Stimulated activated CD8-positive, alpha-beta memory T cell treated with anti-CD3 and anti-CD28 coated beads, Interleukin-4, amount 100 ng/mL, for 24 hours (primary cell): ENCODE data around the gene CRYBA2.

Experiments
- DNase-seq: peaks from one replicate; pipeline ENCODE4 v3.0.0-alpha.2; 2020; ENCODE audit warnings: low read depth

The CRYBA2 gene

DNA sequence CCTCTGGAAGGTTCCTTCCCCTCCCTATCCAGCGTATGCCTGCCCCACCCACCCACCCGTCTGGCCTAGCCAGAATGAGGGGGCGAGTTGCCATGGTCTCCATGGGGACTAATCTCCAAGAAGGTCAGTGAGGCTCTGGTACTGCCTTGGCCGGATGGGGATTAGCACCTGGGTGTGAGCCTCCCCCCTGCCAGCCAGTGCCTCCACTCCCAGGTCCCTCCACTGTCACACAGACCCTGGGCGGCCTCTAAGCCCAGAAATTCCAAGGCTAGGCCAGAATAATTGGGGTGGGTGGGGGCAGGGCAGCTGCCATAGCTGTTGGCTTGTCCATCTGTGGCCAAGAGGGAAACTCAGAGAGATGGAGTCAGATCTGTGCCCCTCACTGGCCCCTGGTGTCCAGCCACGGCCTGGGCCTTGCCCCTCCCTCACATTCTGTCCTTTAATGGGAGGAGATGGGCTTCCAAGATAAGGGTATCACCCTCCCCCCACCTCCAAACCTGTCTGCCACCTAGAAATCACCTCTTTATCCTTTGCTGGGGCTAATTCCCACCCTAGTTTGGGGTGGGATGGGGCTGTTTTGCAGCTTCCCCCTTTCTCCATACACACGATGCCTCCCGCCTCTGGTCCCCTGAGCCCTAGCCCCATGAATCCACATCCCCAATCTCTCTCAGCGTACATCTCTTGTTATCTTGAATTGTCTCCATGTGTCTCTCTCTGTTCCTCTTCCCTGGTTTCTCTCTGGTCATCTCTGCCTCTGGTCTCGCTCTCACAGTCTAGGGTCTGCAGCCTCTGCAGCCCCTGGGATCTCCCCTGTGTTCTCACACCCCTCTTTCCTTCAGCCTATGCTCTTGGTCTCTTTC lies 6.0 kb upstream of the CRYBA2 start:
- no peak for DNase-seq

DNA sequence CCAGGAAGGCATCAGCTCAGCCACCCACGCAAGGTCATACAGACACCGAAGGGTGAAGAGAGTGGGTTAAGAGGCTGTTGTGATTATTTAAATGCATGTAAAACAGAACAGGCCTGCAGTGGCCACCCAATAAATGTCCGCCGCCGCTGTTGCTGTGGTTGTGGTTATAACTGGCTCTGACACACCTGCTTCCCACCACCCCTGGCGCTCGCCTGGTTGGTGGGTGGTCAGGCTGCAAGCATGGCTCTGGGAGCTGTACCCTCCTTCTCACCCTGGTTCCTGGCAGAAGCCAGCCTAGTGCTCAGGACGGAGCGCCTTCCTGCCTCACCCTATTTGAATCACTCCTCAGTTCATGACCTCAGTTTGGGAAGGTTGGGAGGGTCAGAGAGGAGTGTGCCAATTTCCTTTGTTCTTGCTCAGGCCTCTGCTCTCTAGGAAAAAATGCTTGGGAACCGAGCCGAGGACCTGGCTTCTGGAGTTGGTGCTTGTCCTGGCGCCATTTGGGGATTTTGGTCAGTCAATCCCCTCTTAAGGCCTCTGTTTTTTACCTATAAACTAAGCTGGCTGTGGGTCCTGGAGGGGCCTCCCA lies 5.3 kb upstream of the CRYBA2 start:
- no peak for DNase-seq

DNA sequence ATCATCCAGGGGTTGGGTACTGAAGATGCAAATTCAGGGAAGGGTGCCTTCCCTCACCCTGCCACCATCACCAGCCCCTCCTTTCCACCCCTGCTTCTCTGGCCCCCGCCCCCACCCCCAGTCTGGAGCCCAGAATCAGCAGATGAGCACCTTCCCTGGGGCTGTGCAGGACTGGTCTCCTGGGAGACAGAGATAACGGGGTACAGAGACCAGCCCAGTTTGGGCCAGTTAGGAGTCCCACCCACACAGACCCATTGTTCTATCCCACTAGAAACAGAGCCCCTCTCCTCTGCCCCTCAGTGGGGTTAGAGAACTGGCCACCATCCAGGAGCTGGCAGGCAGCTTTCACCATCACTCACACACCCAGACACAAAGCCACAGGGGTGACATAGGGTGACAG lies 4.5 kb upstream of the CRYBA2 start:
- DNase-seq = no peak

DNA sequence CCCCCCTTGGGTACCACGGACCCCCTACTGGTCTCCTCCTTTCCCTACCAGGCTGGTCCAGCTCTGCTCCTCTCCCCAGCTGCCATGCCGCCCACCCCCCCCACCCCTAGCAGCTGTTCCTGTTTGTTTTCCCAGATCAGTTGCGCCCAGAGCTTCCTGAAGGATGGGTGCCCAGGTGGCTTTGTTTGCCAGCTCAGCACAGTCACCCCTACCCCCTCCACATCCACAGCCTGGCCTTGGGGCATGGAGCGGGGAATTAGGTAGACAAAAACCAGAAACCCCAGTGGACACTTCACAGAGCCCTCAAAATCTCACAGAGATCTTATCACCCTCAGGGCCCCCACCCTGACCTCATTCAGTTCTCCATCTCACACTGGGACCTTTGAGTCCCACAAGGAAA lies 3.7 kb upstream of the CRYBA2 start:
- no peak for DNase-seq

DNA sequence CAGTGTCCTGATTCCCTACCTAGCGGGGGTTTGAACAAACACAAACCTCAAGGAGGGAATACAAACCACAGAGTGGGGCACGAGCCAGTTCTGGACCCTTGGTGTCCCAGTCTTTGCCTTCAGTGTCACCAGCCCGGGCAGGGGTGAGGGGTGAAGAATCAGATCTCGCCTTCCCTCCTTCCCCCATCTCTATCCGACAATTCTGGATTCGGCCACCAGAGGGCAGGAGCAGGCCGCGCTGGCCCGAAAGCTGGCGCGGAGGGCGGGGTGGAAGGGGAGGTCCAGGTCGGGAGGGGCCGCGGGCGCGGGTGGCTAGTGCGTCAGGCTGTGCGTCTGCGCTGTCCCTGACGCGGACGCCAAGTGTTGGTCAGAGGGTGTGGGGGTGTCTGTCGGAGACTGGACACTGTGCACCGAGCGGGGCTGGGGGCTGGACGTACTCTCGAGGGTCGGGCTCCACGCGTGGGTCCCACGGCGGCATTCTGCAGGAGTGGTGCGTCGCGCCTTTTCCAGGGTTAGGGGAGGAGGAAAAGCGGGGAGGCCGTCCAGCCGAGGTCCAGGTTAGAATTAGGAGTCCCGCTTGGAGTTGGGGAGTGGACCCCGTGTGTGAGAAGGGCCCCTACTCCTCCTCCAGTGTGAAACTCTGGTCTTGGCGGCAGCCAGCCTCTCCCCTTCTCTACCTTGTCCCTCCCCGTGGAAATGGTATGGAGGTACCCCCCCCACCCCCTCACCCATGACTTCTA lies 2.9 kb upstream of the CRYBA2 start:
- peak; percentile 72 for DNase-seq

DNA sequence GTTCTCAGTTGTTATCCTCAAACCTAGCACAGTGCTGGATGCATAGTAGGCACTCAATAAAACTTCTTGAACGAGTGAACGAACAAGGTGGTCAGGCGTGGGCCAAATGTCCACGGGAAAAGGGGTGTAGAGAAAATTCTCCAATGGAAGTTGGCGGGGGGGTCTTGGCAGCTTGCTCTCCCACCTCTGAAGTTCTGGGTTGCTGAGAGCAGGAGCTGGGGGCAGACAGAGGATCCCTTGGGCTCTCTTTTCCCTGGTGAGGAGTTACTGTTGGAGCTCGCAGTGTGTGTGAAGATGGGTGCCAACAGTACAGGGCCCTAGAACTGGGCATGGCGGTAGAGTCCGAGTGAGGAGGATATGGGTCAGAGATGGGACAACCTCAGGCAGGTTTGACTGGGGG lies 2.3 kb upstream of the CRYBA2 start:
- DNase-seq = no peak

DNA sequence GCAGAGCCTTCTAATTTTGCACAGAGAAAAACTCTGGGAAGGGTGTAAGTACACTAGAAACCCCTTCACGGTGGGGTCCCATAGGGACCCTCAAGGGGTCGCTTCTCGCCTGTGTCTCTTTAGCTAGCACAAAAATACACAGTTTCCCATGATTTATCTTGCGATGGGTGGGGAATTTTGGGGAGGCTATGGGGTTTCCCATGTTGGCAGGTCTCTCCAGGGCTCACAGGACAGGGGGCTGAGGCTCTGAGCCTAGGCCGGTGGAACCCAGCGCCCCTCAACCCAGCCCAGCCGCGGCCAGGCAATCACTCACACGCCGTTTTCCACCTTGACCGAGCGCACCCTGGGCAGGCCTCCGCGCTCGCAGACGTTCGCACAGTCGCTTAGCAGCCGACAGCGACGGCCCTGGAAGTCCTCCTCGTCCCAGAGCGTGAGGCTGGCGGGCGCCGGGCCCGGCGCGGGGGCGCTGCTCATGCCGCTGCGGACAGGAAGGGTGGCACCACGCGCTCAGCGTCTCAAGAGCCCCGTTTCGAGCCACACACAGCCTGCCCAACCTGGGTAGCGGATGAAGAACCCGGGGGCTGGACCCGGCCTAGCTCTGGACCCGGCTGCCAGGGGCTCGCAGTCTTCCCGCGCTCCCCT lies 398 bp downstream of the CRYBA2 start:
- DNase-seq = no peak

DNA sequence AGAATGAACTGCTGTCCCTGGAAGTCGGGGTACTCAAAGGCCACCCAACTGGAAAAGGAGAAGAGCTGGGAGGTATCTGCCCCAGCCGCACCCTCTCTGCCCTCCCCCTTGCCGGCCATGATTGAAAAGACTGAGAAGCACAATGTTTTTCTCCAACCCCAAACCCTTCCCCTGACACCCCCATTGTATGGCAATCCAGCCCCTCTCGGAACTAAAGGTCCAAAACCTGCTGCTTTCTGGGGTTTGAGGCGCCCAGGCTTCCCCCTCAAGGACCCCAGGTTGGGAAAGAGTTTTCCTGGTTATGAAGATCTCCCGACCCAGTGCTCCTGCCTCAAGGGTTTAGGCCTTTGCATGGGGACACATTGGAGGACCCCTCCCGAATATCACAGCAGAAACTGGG lies 1.0 kb downstream of the CRYBA2 start:
- no peak for DNase-seq

DNA sequence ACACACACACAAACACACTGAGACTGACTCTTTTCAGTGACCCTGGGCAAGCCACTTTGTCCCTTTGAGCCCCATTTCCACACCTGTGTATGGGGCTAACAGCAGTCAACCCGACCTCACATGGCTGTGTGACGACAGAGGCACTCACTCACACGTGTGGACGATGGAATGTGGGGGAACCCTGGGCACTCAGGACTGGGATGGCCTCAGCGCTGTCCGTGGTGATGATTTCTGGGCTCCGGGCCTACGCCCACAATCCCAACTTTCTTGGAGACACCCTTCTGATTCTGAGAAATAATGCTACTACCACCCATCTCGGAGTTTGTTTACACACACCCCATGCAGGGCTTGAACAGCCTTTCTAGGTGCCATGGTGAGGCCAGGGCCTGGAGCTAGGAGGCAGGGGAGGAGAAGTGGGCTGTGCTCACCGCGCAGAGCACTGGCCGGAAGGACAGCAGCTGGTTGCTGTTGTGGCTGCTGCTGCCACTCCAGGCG lies 1.5 kb downstream of the CRYBA2 start:
- no peak for DNase-seq

DNA sequence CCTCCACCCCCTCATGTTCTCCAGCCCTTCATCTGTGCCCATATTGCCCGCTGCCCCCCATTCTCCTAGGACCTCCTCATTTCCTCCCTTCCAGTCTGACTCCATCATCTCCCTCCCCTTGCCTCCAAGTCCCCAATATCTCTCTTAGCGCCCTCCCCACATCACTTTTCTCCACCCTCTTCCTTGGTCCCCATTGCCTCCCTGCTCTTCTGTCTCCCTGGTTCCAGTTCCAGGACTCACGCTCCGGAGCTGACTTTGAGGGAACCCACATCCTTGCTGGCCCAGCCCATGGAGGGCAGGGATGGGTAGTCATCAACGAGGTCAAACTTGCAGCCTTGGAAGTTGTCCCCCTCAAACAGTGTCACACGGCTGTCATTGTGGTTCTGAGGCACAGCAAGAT lies 2.6 kb downstream of the CRYBA2 start:
- no peak for DNase-seq

DNA sequence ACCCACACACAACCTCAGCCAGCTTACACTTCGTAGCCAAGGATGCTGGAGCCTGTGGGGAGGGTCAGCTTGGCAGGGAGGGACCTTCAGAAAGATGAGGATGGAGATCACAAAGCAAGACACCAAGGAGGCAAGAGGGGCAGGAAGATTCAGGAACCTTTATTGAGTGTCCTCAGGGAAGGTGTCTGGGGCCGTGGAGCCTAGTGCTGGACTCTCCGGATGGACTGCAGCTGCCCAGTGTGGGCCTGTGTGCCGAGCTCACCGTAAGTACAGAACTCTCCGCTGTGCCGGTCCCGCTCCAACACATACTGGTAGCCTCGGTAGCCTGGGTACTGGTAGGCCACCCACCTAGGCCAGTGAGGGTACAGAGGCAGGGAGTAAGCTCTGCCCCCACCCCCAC lies 3.2 kb downstream of the CRYBA2 start:
- DNase-seq = no peak

DNA sequence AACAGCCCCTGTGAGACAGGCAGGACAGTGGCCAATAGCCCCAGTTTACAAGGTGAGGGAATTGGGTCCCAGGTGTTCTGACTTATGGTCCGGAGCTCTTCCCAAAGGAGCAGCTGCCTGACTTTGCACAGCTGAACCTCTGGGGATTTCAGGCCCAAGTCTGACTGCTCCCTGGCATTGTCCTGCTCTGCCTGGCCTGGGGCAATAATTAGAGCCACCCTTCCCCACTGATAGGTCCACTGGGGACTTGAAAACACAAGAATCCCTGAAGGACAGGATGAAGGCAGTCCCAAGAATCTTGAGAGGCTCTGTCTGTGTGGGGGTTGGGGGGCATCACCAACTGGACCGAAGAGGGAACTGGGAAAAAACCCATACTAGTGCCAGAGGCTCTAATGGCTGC lies 4.6 kb downstream of the CRYBA2 start:
- DNase-seq = no peak

DNA sequence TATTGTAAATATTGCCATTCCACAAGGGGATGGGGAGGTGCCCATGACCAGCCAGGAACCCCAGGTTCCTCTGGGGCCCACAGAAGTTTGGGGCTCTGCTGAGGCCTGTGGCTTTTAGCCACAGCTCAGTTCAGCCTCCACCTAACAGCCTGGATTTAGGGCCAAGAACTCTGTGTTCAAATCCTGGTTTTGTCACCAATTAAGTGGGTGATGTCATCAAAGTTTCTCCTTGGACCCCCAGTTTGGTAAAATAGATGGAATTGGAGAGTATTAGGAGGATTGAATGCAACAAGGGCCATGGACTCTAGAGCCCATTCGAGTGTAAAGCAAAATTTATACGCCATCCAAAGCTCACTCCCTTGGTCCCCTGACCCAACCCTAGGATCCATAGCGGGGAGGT lies 5.1 kb downstream of the CRYBA2 start:
- DNase-seq = no peak

DNA sequence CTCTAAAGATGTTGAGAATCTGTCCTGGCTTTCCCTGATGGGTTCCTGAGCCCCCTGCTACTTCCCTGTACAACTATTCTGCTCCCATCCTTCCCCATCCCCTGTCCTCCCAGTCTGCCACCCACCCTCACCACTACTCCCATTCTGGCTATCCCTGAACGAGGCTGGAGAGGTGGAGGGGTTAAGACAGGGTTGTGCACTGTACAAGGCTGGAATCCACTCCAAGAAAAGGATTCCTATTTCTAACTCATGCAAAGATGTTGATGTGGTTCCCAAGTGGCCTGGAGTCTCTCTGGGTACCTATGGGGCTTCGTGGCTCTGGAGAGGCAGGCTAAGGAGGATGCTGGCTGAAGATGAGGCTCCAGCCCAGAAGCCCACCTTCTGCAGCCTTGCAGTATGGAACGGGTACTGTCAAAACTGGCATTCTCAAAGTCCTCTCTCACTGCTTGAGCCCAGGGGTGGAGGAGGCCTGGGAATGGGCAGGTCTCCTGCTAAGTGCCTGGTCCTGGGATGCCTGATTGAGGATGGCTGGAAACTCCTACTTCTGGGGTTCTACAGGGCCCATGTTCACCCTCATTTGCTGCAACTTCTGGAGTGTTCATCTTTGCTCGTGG lies 7.0 kb downstream of the CRYBA2 start:
- DNase-seq = no peak

DNA sequence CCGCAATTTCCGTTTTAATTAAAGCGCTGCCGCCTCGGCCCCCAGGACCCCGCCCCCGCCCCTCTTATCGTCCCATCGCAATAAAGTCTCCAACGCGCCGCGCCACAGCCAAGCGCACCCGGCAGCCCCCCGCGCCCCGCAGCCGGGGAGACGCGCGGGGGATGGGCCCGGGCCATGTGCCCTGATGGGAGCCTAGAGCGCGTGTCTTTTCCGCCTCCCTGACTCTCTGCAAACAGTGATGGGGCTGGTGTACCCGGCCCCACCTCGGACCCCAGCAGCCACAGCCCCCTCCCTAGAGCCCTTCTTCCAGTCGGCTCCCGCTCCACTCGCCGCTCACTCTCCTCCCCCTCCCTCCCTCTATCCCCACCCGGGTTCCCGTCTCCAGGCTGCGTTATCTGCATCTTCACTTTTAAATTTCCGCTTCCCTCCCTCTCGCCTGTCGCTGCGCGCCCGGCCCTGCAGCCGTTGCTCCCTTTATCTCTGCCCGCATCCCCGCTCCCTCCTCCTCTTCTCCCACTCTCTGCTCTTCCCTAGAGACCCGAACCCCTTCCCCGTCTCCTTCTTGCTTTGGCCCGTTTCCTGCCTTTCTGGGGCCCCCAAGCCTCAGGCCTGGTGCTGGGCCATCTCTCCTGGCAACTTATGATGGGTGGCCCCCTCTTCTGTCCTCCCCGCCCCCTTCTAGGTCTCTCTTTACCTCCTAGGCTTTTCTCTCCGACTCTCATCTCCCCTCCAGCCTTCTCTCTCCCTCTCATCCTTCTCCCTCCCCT lies 7.7 kb downstream of the CRYBA2 start:
- no peak for DNase-seq

DNA sequence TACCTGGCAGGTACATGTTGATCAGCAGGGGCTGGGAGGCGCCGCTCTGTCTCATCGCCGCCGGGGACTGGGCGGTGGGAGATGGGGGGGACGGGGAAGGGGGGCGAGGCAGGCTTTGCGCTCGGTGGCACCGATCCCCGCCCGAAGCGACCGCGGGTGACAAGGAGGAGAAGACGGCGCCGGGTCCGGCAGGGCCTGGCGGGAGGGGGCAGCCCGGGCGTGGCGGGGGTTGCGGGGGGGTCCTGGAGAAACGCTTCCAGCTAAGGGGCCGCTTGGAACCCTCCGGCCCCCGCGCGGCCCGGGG lies 8.2 kb downstream of the CRYBA2 start, which contains the start of gene FEV:
Gene FEV, minus strand, starts transcription at position 164 of the 304 bp plus-strand sequence. Its CDS starts 109 bp downstream, at position 55.
- no peak for DNase-seq

DNA sequence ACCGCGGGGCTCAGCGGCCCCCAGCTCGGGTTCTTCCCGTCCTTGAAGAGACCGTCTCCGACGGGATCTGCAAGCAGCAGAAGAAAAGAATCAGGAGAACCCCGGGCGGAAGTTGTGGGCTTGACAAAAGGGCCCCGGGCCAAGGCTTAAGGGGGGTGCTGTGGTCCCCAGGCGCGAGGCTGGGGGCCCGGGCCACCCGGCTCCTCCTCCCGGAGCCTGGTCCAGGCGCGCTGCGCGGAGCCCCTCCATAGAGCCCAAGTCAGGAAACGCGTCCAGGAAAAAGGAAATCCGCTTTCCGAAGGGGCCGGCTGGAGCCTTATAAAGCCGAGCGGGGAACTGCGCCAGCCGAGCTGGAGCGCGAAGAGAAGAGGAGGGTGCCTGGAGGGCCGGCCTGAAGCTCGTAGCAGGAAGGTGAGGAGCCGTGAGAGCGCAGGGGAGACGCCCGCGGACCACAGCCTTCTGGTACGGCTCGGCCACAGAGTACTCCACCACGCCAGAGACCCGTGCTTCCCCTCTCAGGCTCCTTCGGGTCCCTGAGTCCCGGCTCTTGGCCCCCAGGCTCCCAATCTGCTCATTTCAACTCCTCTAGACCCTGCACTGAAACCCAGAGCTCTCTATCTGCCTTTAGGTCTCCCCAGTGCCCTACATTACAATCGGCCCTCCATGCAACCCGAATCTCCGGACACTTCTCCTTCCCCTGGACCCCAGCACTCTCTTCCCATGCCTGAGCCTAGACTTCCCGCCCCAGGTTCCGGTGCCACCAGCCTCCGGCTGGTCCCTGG lies 8.8 kb downstream of the CRYBA2 start:
- no peak for DNase-seq

DNA sequence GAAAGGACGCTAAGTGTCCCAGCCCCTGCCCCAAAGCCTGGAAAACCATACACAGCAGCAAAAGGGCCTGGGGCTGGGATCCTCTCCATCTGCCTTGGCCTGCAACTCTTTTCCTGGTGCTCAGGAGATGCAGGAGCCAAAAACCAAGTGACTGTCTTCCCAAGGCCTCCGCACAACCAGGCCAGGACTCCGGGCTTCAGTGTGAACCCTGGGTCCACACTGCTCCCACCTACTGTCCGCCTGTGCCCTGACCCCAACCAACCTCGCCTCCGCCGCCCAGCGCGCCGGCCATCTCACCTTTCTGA lies 9.3 kb downstream of the CRYBA2 start:
- DNase-seq = no peak

DNA sequence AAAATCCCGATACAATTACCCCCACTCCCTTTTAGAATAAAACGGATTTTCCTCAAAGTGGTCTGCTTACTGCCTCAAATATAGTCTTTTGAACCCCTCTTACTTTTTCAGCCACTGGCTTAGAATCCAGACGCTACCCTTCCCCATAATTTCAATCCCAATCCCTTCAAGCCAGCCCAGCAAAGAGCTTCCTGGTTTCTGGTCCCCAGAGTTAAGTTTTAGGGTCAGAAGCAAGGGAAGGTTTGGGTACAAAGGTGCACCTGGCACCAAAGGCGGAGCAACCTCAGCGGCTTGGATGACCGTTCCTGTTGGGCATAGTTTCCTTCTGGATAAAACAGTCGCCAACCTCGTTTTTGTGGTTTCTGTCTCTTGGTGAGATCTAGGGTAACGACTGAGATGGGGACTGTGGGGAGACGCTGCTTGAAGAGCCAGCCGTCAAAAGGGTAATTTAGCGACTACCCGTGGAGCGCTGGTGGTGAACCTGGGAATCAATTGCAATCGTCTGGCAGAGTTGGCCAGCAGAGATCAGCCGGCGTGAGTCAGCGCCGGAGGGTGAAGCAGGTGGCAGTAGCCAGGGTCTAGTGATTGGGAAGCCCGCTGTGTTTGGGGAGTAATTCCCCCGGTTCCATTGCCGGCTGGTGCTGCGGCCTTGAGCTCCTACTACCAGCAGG lies 9.8 kb downstream of the CRYBA2 start:
- no peak for DNase-seq

DNA sequence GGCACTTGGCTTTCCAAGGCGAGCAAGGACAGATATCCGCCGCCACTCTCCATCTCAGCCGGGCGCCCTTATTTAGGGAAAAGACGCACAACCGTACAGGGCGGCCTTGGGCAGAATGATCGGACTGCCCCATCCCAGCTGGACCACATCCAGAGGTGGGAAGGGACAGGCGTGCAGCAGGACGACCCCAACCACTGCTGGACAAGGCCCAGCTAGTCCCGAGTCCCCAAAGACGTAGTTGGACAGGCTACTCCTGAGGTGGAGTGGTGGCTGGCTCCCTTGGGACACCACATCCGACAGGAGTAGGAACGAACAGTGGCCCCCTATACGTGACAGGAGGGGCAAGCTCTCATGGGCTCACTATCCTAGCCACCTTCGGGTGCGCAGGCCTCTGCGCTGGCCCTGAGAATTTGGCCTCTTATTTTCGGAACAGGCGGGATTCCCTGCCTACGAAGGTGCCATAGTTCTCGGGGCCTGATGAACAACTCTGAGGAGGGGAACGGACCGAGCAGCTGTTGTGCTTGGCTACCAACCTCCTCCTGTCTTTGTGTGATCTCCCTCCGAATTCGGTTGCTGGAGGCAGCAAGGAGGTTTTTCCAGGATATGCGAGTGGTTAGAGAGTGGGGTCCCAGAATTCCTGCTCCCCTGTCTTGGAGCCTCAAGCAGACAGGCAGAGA lies 10.5 kb downstream of the CRYBA2 start:
- no peak for DNase-seq
